K562 (cell line): ENCODE results near the gene ARHGDIB. TPM values are rescaled to one million over a fixed set of nuclear protein-coding genes. Genes with fewer than 3 reads are reported as not detected.

ENCODE experiments used
- ATAC-seq: fragments of 200-7000 bp; cut with Tn5 transposase; 3 replicates; pipeline ENCODE4 v1.9.1; 2020; ENCODE audit warnings: moderate library complexity
- BruUV-seq: library from RNA; stranded (reverse); fragments of 400-500 nt; replicated peaks from 2 replicates; lab custom pipeline; 2021; lab: Mats Ljungman, UMichigan
- CTCF ChIA-PET: fragments of 300-600 bp; formaldehyde crosslinking; extraction: SDS; loops from one replicate; lab custom pipeline; 2021; ENCODE audit warnings: low intra/inter-chr PET ratio; lab: Yijun Ruan, JAX
- POLR2A ChIA-PET: fragments of 300-600, 350-650 bp; sonication (Branson Sonifier 250); formaldehyde crosslinking; extraction: SDS; loops from one replicate; lab custom pipeline; 2021; ENCODE audit warnings: antibody characterized with exemption, inconsistent platforms; lab: Yijun Ruan, JAX
- DNase-seq, 4 experiments: peaks; one replicate each; pipeline versions ENCODE4 v3.0.0 to v3.0.0-alpha.2; 2011 to 2018; ENCODE audit warnings: low spot score in 3 of 4, mixed read lengths in 3 of 4; ENCODE audit errors: extremely low read depth in 1 of 4
- FAIRE-seq: peaks from 2 replicates; lab custom pipeline; 2011; peaks lifted over from hg19 to GRCh38; lab: Jason Lieb, UNC
- H2AFZ ChIP-seq: 2 replicates; pipeline ENCODE4 v1.6.0; 2011; ENCODE audit warnings: low read depth, low read length, control low read depth, inconsistent platforms
- H3K27ac ChIP-seq: fragments of 200-600 bp; 3 replicates; pipeline ENCODE4 v1.8.0; 2011; ENCODE audit warnings: low read depth, mild to moderate bottlenecking, control low read depth, inconsistent platforms, low read length, moderate library complexity, mixed read lengths; ENCODE audit errors: extremely low read depth
- H3K27me3 ChIP-seq, 2 experiments: fragments of 300-600 bp in 1 of 2; 2 replicates in 1 of 2; 3 replicates in 1 of 2; pipeline versions ENCODE4 v1.6.0 to v1.8.0; 2011; ENCODE audit warnings: inconsistent platforms in 2 of 2, low read length in 2 of 2, mild to moderate bottlenecking in 1 of 2, mixed read lengths in 1 of 2, moderate library complexity in 1 of 2; ENCODE audit not compliant: control insufficient read depth in 2 of 2, insufficient read depth in 2 of 2
- H3K36me3 ChIP-seq: fragments of 300-600 bp; 3 replicates; pipeline ENCODE4 v1.8.0; 2011; ENCODE audit warnings: mild to moderate bottlenecking, low read length, inconsistent platforms; ENCODE audit not compliant: control insufficient read depth, insufficient read depth
- H3K4me1 ChIP-seq, 2 experiments: fragments of 200-600 bp in 1 of 2; replicated peaks in 1 of 2; 2 replicates in 1 of 2; 3 replicates in 1 of 2; pipeline versions ENCODE4 v1.5.1 to v1.8.0; 2011; ENCODE audit warnings: inconsistent platforms in 2 of 2, low read length in 2 of 2, mild to moderate bottlenecking in 1 of 2, mixed read lengths in 1 of 2, moderate library complexity in 1 of 2; ENCODE audit not compliant: control insufficient read depth in 2 of 2, insufficient read depth in 2 of 2
- H3K4me2 ChIP-seq: 2 replicates; pipeline ENCODE4 v1.6.1; 2011; ENCODE audit warnings: low read length, control low read depth, inconsistent platforms, mixed read lengths; ENCODE audit not compliant: insufficient read depth
- H3K4me3 ChIP-seq: fragments of 200-600 bp; sonication (generic), shearing (Covaris generic); 2 replicates; pipeline ENCODE4 v1.5.1; 2016; ENCODE audit warnings: control low read depth, inconsistent platforms
- H3K79me2 ChIP-seq: fragments of 200-600 bp; 3 replicates; pipeline ENCODE4 v1.8.0; 2011; ENCODE audit warnings: low read length, inconsistent platforms; ENCODE audit not compliant: control insufficient read depth, insufficient read depth
- H3K9ac ChIP-seq, 2 experiments: 2 replicates each; pipeline versions ENCODE4 v1.6.0 to v1.6.1; 2011; ENCODE audit warnings: low read depth in 2 of 2, low read length in 2 of 2, control low read depth in 1 of 2, inconsistent platforms in 1 of 2, mild to moderate bottlenecking in 1 of 2, mixed read lengths in 1 of 2; ENCODE audit not compliant: insufficient read depth in 1 of 2
- H3K9me1 ChIP-seq: one replicate; pipeline ENCODE4 v1.6.0; 2011; ENCODE audit warnings: inconsistent platforms, mild to moderate bottlenecking, low read length, moderate library complexity; ENCODE audit not compliant: control insufficient read depth, insufficient read depth
- H3K9me3 ChIP-seq: replicated peaks from 2 replicates; pipeline ENCODE4 v1.5.1; 2011; ENCODE audit warnings: low read depth, low read length, inconsistent platforms; ENCODE audit not compliant: control insufficient read depth, insufficient read depth
- H4K20me1 ChIP-seq: replicated peaks from 2 replicates; pipeline ENCODE4 v1.6.1; 2011; ENCODE audit warnings: low read length, inconsistent platforms, mixed read lengths; ENCODE audit not compliant: control insufficient read depth, insufficient read depth
- BHLHE40 ChIP-seq: IDR thresholded peaks from 2 replicates; pipeline ENCODE4 v1.6.1; 2011; ENCODE audit warnings: low read length, improper control_type of control experiment
- CTCF ChIP-seq, 3 experiments: IDR thresholded peaks in 2 of 3; conservative IDR thresholded peaks in 1 of 3; 2 replicates each; pipeline ENCODE4 v1.5.1; 2011 to 2012; ENCODE audit warnings: low read length in 3 of 3, mild to moderate bottlenecking in 3 of 3, control low read depth in 2 of 3, improper control_type of control experiment in 1 of 3, inconsistent platforms in 1 of 3, low read depth in 1 of 3, mixed read lengths in 1 of 3, moderate library complexity in 1 of 3; ENCODE audit not compliant: insufficient read depth in 2 of 3
- RAD21 ChIP-seq, 2 experiments: fragments of 250-450 bp in 1 of 2; fragments of 450-650 bp in 1 of 2; sonication (Bioruptor Pico) in 1 of 2; formaldehyde crosslinking in 1 of 2; IDR thresholded peaks in 1 of 2; conservative IDR thresholded peaks in 1 of 2; 2 replicates each; pipeline versions ENCODE4 v1.4.0 to v1.8.0; 2020 to 2022; ENCODE audit warnings: mild to moderate bottlenecking in 2 of 2, moderate library complexity in 1 of 2
- TOE1 ChIP-seq, 2 experiments: fragments of 450-650 bp in 1 of 2; sonication (generic) in 1 of 2; formaldehyde crosslinking in 1 of 2; IDR thresholded peaks; 2 replicates each; pipeline versions ENCODE4 v1.7.1 to v1.8.0; 2016 to 2022; ENCODE audit warnings: borderline replicate concordance in 2 of 2, mild to moderate bottlenecking in 2 of 2, antibody characterized with exemption in 1 of 2, inconsistent platforms in 1 of 2, low read depth in 1 of 2, missing genetic modification reagents in 1 of 2, moderate library complexity in 1 of 2
- WGBS: fragments of 100-300 bp; shearing (Covaris generic); methylation state at CpG from one replicate; pipeline ENCODE4 v1.1.6; 2016; ENCODE audit warnings: low coverage, mixed read lengths; ENCODE audit not compliant: insufficient coverage; ENCODE audit errors: missing lambda C conversion rate; 5-methylcytosine and 5-hydroxymethylcytosine counted together
- in situ Hi-C: fragments of 300-500 bp; cut with MboI; formaldehyde crosslinking; loops from 4 replicates; pipeline ENCODE4 v1.15.0; 2018; ENCODE audit warnings: inconsistent platforms, mixed read lengths
- intact Hi-C: fragments of 100-400 bp; cut with micrococcal nuclease; formaldehyde crosslinking; loops from 2 replicates; pipeline ENCODE4 v1.14.2; 2022
- polyA plus RNA-seq, 8 experiments: library from polyadenylated mRNA; depleted of rRNA in 4 of 8; stranded (reverse) in 5 of 8; unstranded in 3 of 8; fragments of >200 nt; fragmentation: Nextera tagmentation in 2 of 8; fragmentation: Illumina TruSeq in 1 of 8; extraction: Ambion mirVana in 2 of 8; extraction: Trizol in 1 of 8; gene quantifications; 2 replicates each; pipeline versions ENCODE4 v1.2.1 to v1.2.3, GENCODE V29; 2011 to 2014; ENCODE audit warnings: inconsistent platforms in 1 of 8, missing spikeins in 1 of 8
- total RNA-seq, 7 experiments: library from RNA; depleted of rRNA in 6 of 7; stranded (reverse); fragments of >200 nt in 6 of 7; fragmentation: Illumina TruSeq in 2 of 7; extraction: Trizol in 2 of 7; gene quantifications; 2 replicates each; pipeline versions ENCODE4 v1.2.1 to v1.2.3, GENCODE V29; 2011 to 2021; ENCODE audit warnings: low replicate concordance in 1 of 7

Gene ARHGDIB
- total and polyA plus RNA-seq, 9 of the 15 experiments (the other 6 are each of a cell fraction or from before 2014, with no cell fraction given), result 9.5 to 204 (median 116) TPM

DNA sequence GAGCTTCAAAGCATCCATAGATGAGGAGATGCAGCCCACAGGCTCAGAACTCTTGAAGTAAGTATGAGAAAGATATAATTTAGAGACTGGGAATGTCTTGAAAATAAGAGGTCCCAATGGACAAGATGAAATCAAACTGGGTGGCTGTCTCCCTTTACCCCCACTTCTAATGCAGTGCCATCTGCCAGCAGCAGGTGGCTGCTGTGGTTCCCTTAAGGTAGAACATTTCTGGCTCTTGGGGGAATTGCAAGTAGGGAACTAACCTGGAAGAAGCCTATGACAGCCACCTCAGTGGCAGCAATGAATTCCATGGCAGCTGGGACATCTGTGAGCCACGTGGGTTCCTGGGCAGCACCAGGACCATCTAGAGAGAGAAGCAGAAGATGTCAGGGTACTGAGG, 23.7 kb downstream of the ARHGDIB start:
- CTCF ChIA-PET, result no interaction called here
- H3K4me1 ChIP-seq, result no peaks in the 10 kb centered on the region; a peak in 1 of 5 replicates
- H3K27ac ChIP-seq, result no peak overlapping the region
- 0% methylated on average over 1 of the region's 1 CpG for WGBS
- no TSS peak for BruUV-seq
- no peaks in the 10 kb centered on the region for H3K9me3 ChIP-seq
- no peak for TF ChIP-seq BHLHE40
- TF ChIP-seq TOE1 (IDR thresholded peaks at IDR 0.05; ENCODE audit: borderline replicate concordance), result no peak
- no peak for TF ChIP-seq TOE1 (CRISPR knock-in tag; IDR thresholded peaks at IDR 0.05; ENCODE audit: borderline replicate concordance, low read depth)
- peak in 1 of 2 experiments; percentile 34; a peak in 1 of 4 replicates for TF ChIP-seq RAD21 (CRISPR knock-in tag; conservative IDR thresholded peaks at IDR 0.05 in 1 of 2, IDR thresholded peaks at IDR 0.05 in 1 of 2)
- peak in 2 of 3 experiments; percentile 13 to 29; a peak in 1 of 6 replicates for TF ChIP-seq CTCF (IDR thresholded peaks at IDR 0.05 in 2 of 3, conservative IDR thresholded peaks at IDR 0.05 in 1 of 3; ENCODE audit: insufficient read depth in 2 of 3, low read depth in 1 of 3, low read length in 3 of 3)
- H3K9me1 ChIP-seq, result no peaks in the 10 kb centered on the region
- H4K20me1 ChIP-seq, result no peaks in the 10 kb centered on the region
- H3K27me3 ChIP-seq, result no peaks in the 10 kb centered on the region
- FAIRE-seq, result no peak
- intact Hi-C loops (loop anchor here (5.0 kb wide), 1 partner anchor 55 kb away; no protein-coding TSS in a partner anchor), in situ Hi-C loops (no loop called here)
- no peak overlapping the region for H2AFZ ChIP-seq
- no peak overlapping the region for H3K9ac ChIP-seq
- no peak overlapping the region for H3K4me2 ChIP-seq
- H3K36me3 ChIP-seq, result no peaks in the 10 kb centered on the region
- POLR2A ChIA-PET, result no interaction called here
- ATAC-seq, result no peak
- no peak overlapping the region for H3K4me3 ChIP-seq
- no peaks in the 10 kb centered on the region for H3K79me2 ChIP-seq
- DNase-seq, result no peak
